Testis (tissue), 2 donors: ENCODE results near the gene GCA.

Source experiments
- POLR2A ChIP-seq: fragments of 450-650 bp; IDR thresholded peaks from one replicate; pipeline ENCODE4 v1.6.1; 2017; ENCODE audit warnings: antibody characterized with exemption, mild to moderate bottlenecking, moderate library complexity
- TF ChIP-seq, protein P1 (sequence below), 3 experiments: fragments of 450-650 bp in 2 of 3; fragments of 200-600 bp in 1 of 3; sonication (generic) in 1 of 3; IDR thresholded peaks; one replicate each; pipeline ENCODE4 v1.5.1; 2016 to 2019; ENCODE audit warnings: antibody characterized with exemption in 3 of 3, mild to moderate bottlenecking in 2 of 3, moderate library complexity in 1 of 3

DNA sequence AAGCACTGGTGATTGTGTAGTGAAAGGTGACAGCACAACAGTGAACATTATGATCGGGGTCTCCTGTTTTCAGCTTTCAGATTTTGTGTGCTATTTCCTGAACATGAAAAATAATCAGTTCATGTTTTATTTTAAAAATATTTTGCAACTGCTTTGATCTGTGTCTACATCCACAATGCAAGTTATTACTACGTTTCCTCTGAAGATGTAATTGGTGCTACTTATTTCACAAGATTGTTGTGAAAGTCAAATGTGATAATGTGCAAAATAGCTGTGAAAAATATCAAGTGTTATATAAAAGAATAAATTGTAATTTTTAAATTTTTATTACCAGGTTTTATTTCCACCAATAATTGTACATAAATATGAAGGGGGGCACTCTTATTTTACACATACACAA, 6.1 kb upstream of the GCA start:
- TF ChIP-seq, protein P1, sequence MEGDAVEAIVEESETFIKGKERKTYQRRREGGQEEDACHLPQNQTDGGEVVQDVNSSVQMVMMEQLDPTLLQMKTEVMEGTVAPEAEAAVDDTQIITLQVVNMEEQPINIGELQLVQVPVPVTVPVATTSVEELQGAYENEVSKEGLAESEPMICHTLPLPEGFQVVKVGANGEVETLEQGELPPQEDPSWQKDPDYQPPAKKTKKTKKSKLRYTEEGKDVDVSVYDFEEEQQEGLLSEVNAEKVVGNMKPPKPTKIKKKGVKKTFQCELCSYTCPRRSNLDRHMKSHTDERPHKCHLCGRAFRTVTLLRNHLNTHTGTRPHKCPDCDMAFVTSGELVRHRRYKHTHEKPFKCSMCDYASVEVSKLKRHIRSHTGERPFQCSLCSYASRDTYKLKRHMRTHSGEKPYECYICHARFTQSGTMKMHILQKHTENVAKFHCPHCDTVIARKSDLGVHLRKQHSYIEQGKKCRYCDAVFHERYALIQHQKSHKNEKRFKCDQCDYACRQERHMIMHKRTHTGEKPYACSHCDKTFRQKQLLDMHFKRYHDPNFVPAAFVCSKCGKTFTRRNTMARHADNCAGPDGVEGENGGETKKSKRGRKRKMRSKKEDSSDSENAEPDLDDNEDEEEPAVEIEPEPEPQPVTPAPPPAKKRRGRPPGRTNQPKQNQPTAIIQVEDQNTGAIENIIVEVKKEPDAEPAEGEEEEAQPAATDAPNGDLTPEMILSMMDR (IDR thresholded peaks at IDR 0.05) = no peak
- TF ChIP-seq POLR2A = no peak
